Endothelial cell (in vitro differentiated cells): ENCODE results near the gene IRF1. TPM values are rescaled to one million over a fixed set of nuclear protein-coding genes. Genes with fewer than 3 reads are reported as not detected.

Experiments used
- DNase-seq: peaks from one replicate; pipeline ENCODE4 v3.0.0; 2021; ENCODE audit warnings: low spot score
- H3K27ac Mint-ChIP-seq: one replicate; pipeline ENCODE4 v1.8.0; 2021; ENCODE audit warnings: mixed read lengths, inconsistent platforms; ENCODE audit not compliant: unreplicated experiment
- H3K27me3 Mint-ChIP-seq: one replicate; pipeline ENCODE4 v1.8.0; 2021; ENCODE audit warnings: mild to moderate bottlenecking, moderate library complexity, mixed read lengths, inconsistent platforms; ENCODE audit not compliant: unreplicated experiment
- H3K36me3 Mint-ChIP-seq: one replicate; pipeline ENCODE4 v1.8.0; 2021; ENCODE audit warnings: mild to moderate bottlenecking, low read depth, mixed read lengths, inconsistent platforms; ENCODE audit not compliant: unreplicated experiment
- H3K4me1 Mint-ChIP-seq: one replicate; pipeline ENCODE4 v1.8.0; 2021; ENCODE audit warnings: mild to moderate bottlenecking, mixed read lengths, inconsistent platforms; ENCODE audit not compliant: unreplicated experiment
- H3K4me3 Mint-ChIP-seq: one replicate; pipeline ENCODE4 v1.8.0; 2021; ENCODE audit warnings: mild to moderate bottlenecking, mixed read lengths, inconsistent platforms; ENCODE audit not compliant: unreplicated experiment
- H3K9me3 Mint-ChIP-seq: one replicate; pipeline ENCODE4 v1.8.0; 2021; ENCODE audit warnings: mixed read lengths, inconsistent platforms; ENCODE audit not compliant: unreplicated experiment
- CTCF ChIP-seq: fragments of 200-600 bp; sonication (generic); IDR thresholded peaks from one replicate; pipeline ENCODE4 v1.5.0; 2021; ENCODE audit warnings: antibody characterized with exemption; ENCODE audit not compliant: unreplicated experiment
- total RNA-seq: library from RNA; stranded (reverse); fragmentation: NEBNext Ultra II Directional; extraction: Animal tissue kit (Norgen Biotek cat#: 25700); gene quantifications from one replicate; pipeline ENCODE4 v1.2.1, GENCODE V29; 2021; ENCODE audit not compliant: unreplicated experiment

Gene IRF1
- total RNA-seq, 1 donor from 2014 or later, result 7.1 TPM

GRCh38 chr5:132483101-132483500 lies 7.5 kb downstream of the IRF1 start:
- Mint-ChIP-seq H3K27me3 (peaks cover 10% of the 10 kb centered on the region), H3K4me3 (peak overlapping the region; percentile 39), H3K9me3 (no peaks in the 10 kb centered on the region), H3K36me3 (peaks cover 19% of the 10 kb centered on the region), H3K27ac (no peak overlapping the region), H3K4me1 (peaks cover 9% of the 10 kb centered on the region)
- no peak for DNase-seq
- TF ChIP-seq CTCF, result no peak

- H3K27ac Mint-ChIP-seq, result no peak overlapping the region
- H3K36me3 Mint-ChIP-seq, result peaks cover 17% of the 10 kb centered on the region
- H3K27me3 Mint-ChIP-seq, result peaks cover 10% of the 10 kb centered on the region
- H3K4me3 Mint-ChIP-seq, result no peak overlapping the region
- no peak for DNase-seq
- TF ChIP-seq CTCF, result no peak
- no peaks in the 10 kb centered on the region for H3K9me3 Mint-ChIP-seq
- peaks cover 9% of the 10 kb centered on the region for H3K4me1 Mint-ChIP-seq
Measured at GRCh38 chr5:132481596-132482211, 8.9 kb downstream of the IRF1 start.

GRCh38 chr5:132480893-132481595 lies 9.5 kb downstream of the IRF1 start:
- no peak for DNase-seq
- Mint-ChIP-seq H3K27ac (peak overlapping the region; percentile 24), H3K4me1 (peaks cover 9% of the 10 kb centered on the region), H3K36me3 (peaks cover 14% of the 10 kb centered on the region), H3K27me3 (peaks cover 11% of the 10 kb centered on the region), H3K9me3 (no peaks in the 10 kb centered on the region), H3K4me3 (no peak overlapping the region)
- TF ChIP-seq CTCF, result no peak

- Mint-ChIP-seq H3K4me3 (no peak overlapping the region), H3K27ac (no peak overlapping the region), H3K27me3 (peaks cover 13% of the 10 kb centered on the region), H3K36me3 (peaks cover 12% of the 10 kb centered on the region), H3K4me1 (peaks cover 9% of the 10 kb centered on the region), H3K9me3 (no peaks in the 10 kb centered on the region)
- no peak for TF ChIP-seq CTCF
- no peak for DNase-seq
Measured at GRCh38 chr5:132480546-132480892, 10.1 kb downstream of the IRF1 start.

GRCh38 chr5:132480042-132480441 lies 10.5 kb downstream of the IRF1 start:
- H3K4me1 Mint-ChIP-seq, result peaks cover 9% of the 10 kb centered on the region
- no peak for DNase-seq
- H3K36me3 Mint-ChIP-seq, result peaks cover 12% of the 10 kb centered on the region
- peaks cover 13% of the 10 kb centered on the region for H3K27me3 Mint-ChIP-seq
- no peak overlapping the region for H3K27ac Mint-ChIP-seq
- no peak for TF ChIP-seq CTCF
- H3K9me3 Mint-ChIP-seq, result no peaks in the 10 kb centered on the region
- H3K4me3 Mint-ChIP-seq, result no peak overlapping the region
